Karpas-422 (cell line): Measurements from ENCODE around the gene ZNF593OS. TPM values are rescaled to one million over a fixed set of nuclear protein-coding genes. Genes with fewer than 3 reads are reported as not detected.

Experiments used
- DNase-seq: peaks from one replicate; pipeline ENCODE4 v3.0.0-alpha.2; 2015
- H2AFZ ChIP-seq: fragments of 200-600 bp; sonication (generic); 2 replicates; pipeline ENCODE4 v1.6.1; 2014; ENCODE audit warnings: antibody characterized with exemption, low read length, mixed read lengths
- H3K27ac ChIP-seq: fragments of 200-600 bp; sonication (generic); 2 replicates; pipeline ENCODE4 v1.5.1; 2014; ENCODE audit warnings: mild to moderate bottlenecking, low read length, moderate library complexity
- H3K27me3 ChIP-seq: fragments of 200-600 bp; sonication (generic); 2 replicates; pipeline ENCODE4 v1.6.1; 2014; ENCODE audit warnings: low read length, mixed read lengths
- H3K36me3 ChIP-seq: fragments of 200-600 bp; sonication (generic); 2 replicates; pipeline ENCODE4 v1.6.1; 2014; ENCODE audit warnings: low read length, mixed read lengths; ENCODE audit not compliant: insufficient read depth
- H3K4me1 ChIP-seq: fragments of 200-600 bp; sonication (generic); 2 replicates; pipeline ENCODE4 v1.6.1; 2014; ENCODE audit warnings: mild to moderate bottlenecking, low read length, mixed read lengths
- H3K4me2 ChIP-seq: fragments of 200-600 bp; sonication (generic); 2 replicates; pipeline ENCODE4 v1.6.1; 2014; ENCODE audit warnings: low read length, low read depth, mild to moderate bottlenecking; ENCODE audit not compliant: poor library complexity, severe bottlenecking
- H3K4me3 ChIP-seq: fragments of 200-600 bp; sonication (generic); 2 replicates; pipeline ENCODE4 v1.5.1; 2014; ENCODE audit warnings: mild to moderate bottlenecking, antibody characterized with exemption, low read length, mixed read lengths
- H3K79me2 ChIP-seq: fragments of 200-600 bp; sonication (generic); 2 replicates; pipeline ENCODE4 v1.6.1; 2014; ENCODE audit warnings: mild to moderate bottlenecking, low read length, mixed read lengths
- H3K9ac ChIP-seq: fragments of 200-600 bp; sonication (generic); 2 replicates; pipeline ENCODE4 v1.6.0; 2014; ENCODE audit warnings: low read length
- H3K9me2 ChIP-seq: fragments of 200-600 bp; sonication (generic), shearing (Covaris generic); replicated peaks from 2 replicates; pipeline ENCODE4 v1.6.0; 2014; ENCODE audit warnings: mild to moderate bottlenecking, low read length, moderate library complexity; ENCODE audit not compliant: insufficient read depth
- H3K9me3 ChIP-seq: fragments of 300-700, 200-600 bp; sonication (generic); 2 replicates; pipeline ENCODE4 v1.6.1; 2014; ENCODE audit warnings: low read length, mixed read lengths
- H4K20me1 ChIP-seq: fragments of 200-600 bp; sonication (generic); 2 replicates; pipeline ENCODE4 v1.6.1; 2014; ENCODE audit warnings: mild to moderate bottlenecking, antibody characterized with exemption, low read length, low read depth; ENCODE audit not compliant: insufficient read depth
- total RNA-seq: library from RNA; depleted of rRNA; stranded (reverse); fragments of >200 nt; shearing (Covaris generic); gene quantifications from 2 replicates; pipeline ENCODE4 v1.2.3, GENCODE V29; 2014; ENCODE audit warnings: low replicate concordance

The ZNF593OS gene
- total RNA-seq, 1 experiment from 2014 or later: not detected

- Histone ChIP-seq H3K79me2 (no peaks in the 10 kb centered on the region), H3K36me3 (no peaks in the 10 kb centered on the region), H3K9ac (no peak overlapping the region), H3K4me2 (no peak overlapping the region), H3K4me1 (no peaks in the 10 kb centered on the region), H3K4me3 (no peak overlapping the region), H3K9me3 (no peaks in the 10 kb centered on the region), H4K20me1 (no peaks in the 10 kb centered on the region), H3K27ac (no peak overlapping the region), H2AFZ (no peak overlapping the region), H3K27me3 (no peaks in the 10 kb centered on the region), H3K9me2 (no peaks in the 10 kb centered on the region)
- no peak for DNase-seq
Observed at GRCh38 chr1:26159743-26160039, 11.9 kb downstream of the ZNF593OS start.

- DNase-seq: no peak
- Histone ChIP-seq H3K27ac (no peak within 1 kb of the TSS), H3K36me3 (no peaks in the 10 kb centered on the region), H3K4me2 (no peak within 1 kb of the TSS), H3K79me2 (no peaks in the 10 kb centered on the region), H4K20me1 (no peaks in the 10 kb centered on the region), H2AFZ (no peak within 1 kb of the TSS), H3K9me3 (no peaks in the 10 kb centered on the region), H3K4me1 (no peaks in the 10 kb centered on the region), H3K27me3 (no peaks in the 10 kb centered on the region), H3K9me2 (no peaks in the 10 kb centered on the region), H3K4me3 (no peak within 1 kb of the TSS), H3K9ac (no peak within 1 kb of the TSS)
Observed at GRCh38 chr1:26158908-26159742, 12.5 kb downstream of the ZNF593OS start, which contains the start of gene FAM110D. FAM110D (plus strand) TSS chr1:26159079; CDS start chr1:26161292, 2,213 bp downstream.

GRCh38 chr1:26158271-26158907 is 13.2 kb downstream of the ZNF593OS start:
- H3K27me3 ChIP-seq: no peaks in the 10 kb centered on the region
- no peaks in the 10 kb centered on the region for H3K9me2 ChIP-seq
- no peak overlapping the region for H3K4me3 ChIP-seq
- H3K9ac ChIP-seq: no peak overlapping the region
- H3K4me2 ChIP-seq: no peak overlapping the region
- H3K4me1 ChIP-seq: no peaks in the 10 kb centered on the region
- H3K9me3 ChIP-seq: no peaks in the 10 kb centered on the region
- H2AFZ ChIP-seq: no peak overlapping the region
- no peaks in the 10 kb centered on the region for H3K79me2 ChIP-seq
- H3K27ac ChIP-seq: no peak overlapping the region
- H3K36me3 ChIP-seq: no peaks in the 10 kb centered on the region
- no peak for DNase-seq
- H4K20me1 ChIP-seq: no peaks in the 10 kb centered on the region

GRCh38 chr1:26156285-26157038 is 15.2 kb downstream of the ZNF593OS start:
- Histone ChIP-seq H3K4me2 (no peak overlapping the region), H3K27me3 (no peaks in the 10 kb centered on the region), H3K79me2 (no peaks in the 10 kb centered on the region), H2AFZ (no peak overlapping the region), H3K4me3 (no peak overlapping the region), H3K9me2 (no peaks in the 10 kb centered on the region), H3K27ac (no peak overlapping the region), H4K20me1 (no peaks in the 10 kb centered on the region), H3K36me3 (no peaks in the 10 kb centered on the region), H3K4me1 (no peaks in the 10 kb centered on the region), H3K9me3 (no peaks in the 10 kb centered on the region), H3K9ac (no peak overlapping the region)
- DNase-seq: peak; percentile 48

- Histone ChIP-seq H3K4me2 (no peak overlapping the region), H3K36me3 (no peaks in the 10 kb centered on the region), H3K9me3 (no peaks in the 10 kb centered on the region), H3K9me2 (no peaks in the 10 kb centered on the region), H3K27ac (no peak overlapping the region), H4K20me1 (no peaks in the 10 kb centered on the region), H2AFZ (no peak overlapping the region), H3K4me1 (no peaks in the 10 kb centered on the region), H3K9ac (no peak overlapping the region), H3K79me2 (no peaks in the 10 kb centered on the region), H3K4me3 (no peak overlapping the region), H3K27me3 (no peaks in the 10 kb centered on the region)
- DNase-seq: no peak
Observed at GRCh38 chr1:26155370-26156284, 16.0 kb downstream of the ZNF593OS start.

- Histone ChIP-seq H3K9me3 (no peaks in the 10 kb centered on the region), H3K9ac (no peak overlapping the region), H3K4me3 (no peak overlapping the region), H3K79me2 (no peaks in the 10 kb centered on the region), H4K20me1 (no peaks in the 10 kb centered on the region), H3K27ac (no peak overlapping the region), H3K4me1 (no peaks in the 10 kb centered on the region), H3K27me3 (no peaks in the 10 kb centered on the region), H3K36me3 (no peaks in the 10 kb centered on the region), H2AFZ (no peak overlapping the region), H3K9me2 (no peaks in the 10 kb centered on the region), H3K4me2 (no peak overlapping the region)
- DNase-seq: no peak
Observed at GRCh38 chr1:26154750-26155149, 16.9 kb downstream of the ZNF593OS start.

- Histone ChIP-seq H3K9ac (no peak overlapping the region), H4K20me1 (no peaks in the 10 kb centered on the region), H3K9me3 (no peaks in the 10 kb centered on the region), H3K9me2 (no peaks in the 10 kb centered on the region), H3K27ac (no peak overlapping the region), H3K36me3 (no peaks in the 10 kb centered on the region), H3K4me2 (no peak overlapping the region), H2AFZ (no peak overlapping the region), H3K4me1 (no peaks in the 10 kb centered on the region), H3K4me3 (no peak overlapping the region), H3K79me2 (no peaks in the 10 kb centered on the region), H3K27me3 (no peaks in the 10 kb centered on the region)
- DNase-seq: no peak
Observed at GRCh38 chr1:26153966-26154532, 17.6 kb downstream of the ZNF593OS start.
